ENCODE measurements around the gene TXNIP. TPM values are rescaled to one million over a fixed set of nuclear protein-coding genes. Genes with fewer than 3 reads are reported as not detected.
A peak's percentile ranks its signal among the peaks of the same experiment; 100 is the strongest.

TXNIP gene
- total RNA-seq, 1 experiment from 2014 or later: 23.2 TPM

DNA sequence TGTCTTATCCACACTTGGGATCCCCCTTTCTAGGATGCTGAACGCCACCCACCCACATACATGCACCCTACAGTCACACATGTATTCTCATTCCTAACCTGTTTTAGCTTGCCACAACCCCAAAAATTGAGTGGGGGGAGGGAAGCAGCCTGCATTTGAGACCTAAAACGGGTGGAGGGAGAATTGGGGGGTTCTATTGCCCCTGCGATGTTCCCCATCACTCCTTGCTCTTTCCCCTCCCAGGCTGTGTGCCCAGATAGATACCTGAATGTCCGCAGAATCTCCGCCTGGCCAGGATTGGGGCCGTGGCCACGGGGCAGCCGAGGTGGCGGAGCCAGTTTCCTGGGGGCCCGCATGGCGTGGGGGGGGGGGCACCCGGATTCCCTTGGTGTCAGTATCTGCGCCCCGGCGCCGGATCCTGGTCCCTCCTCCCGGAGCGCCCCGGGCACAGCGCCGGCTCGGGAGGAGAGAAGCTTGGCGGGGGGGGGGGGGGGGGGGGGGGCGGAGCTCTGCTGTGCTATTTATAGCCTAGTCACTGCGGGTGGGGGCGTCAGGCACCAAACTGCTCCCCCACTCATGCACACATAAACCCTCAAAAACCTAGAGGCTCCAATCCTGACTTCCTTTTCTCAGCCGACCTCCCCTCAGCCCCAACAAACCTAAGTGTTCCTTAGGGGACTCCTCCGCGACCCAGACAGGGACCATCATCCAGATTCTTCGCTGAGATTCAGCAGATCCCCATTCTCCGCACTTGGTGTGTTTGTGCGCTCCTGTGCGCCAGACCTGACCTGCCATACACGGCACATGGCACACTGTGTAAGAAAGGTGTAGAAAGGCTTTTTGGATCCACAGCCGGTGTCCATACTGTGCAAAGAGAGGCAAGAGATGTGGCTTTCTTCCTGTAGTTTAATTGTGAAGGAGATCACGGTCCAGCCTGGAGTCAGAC, 33.9 kb downstream of the TXNIP start:
- no peak overlapping the region for H2BK5ac ChIP-seq (ENCODE audit: insufficient read length, low read length)
- no peak overlapping the region for H3K4ac ChIP-seq (ENCODE audit: low read depth, low read length)
- no peaks in the 10 kb centered on the region; a peak in 1 of 7 replicates for H3K36me3 Mint-ChIP-seq (ENCODE audit: insufficient read depth in 1 of 3, low read depth in 3 of 3)
- WGBS (ENCODE audit: extremely low coverage, insufficient read length, low lambda C conversion rate): no CpG with 5 or more reads among the region's 36 CpGs
- H2AFZ ChIP-seq (ENCODE audit: low read length): no peak overlapping the region
- H3K4me1 Mint-ChIP-seq: peaks cover 32 to 44% of the 10 kb centered on the region in 2 experiments
- peak overlapping the region; percentile 11 for H3K9ac ChIP-seq (ENCODE audit: extremely low read depth, insufficient read length, low read length)
- H3K27ac ChIP-seq (ENCODE audit: insufficient read length, low read depth, low read length): no peak overlapping the region
- no peak overlapping the region for H2BK20ac ChIP-seq (ENCODE audit: low read depth, low read length, poor library complexity, severe bottlenecking)
- peaks cover 28% of the 10 kb centered on the region for H3K23me2 ChIP-seq (ENCODE audit: insufficient read length, low read depth, low read length, poor library complexity, severe bottlenecking)
- H3K27ac Mint-ChIP-seq: no peak overlapping the region
- peaks cover 2% of the 10 kb centered on the region; the same call in 1 of the 2 replicates for H3K4me1 ChIP-seq (ENCODE audit: insufficient read depth, low read length)
- no peak overlapping the region; the same call in 1 of the 2 replicates for H3K14ac ChIP-seq (ENCODE audit: insufficient read depth, low read length)
- H3K23ac ChIP-seq (ENCODE audit: insufficient read length, low read depth, low read length): no peak overlapping the region
- H4K8ac ChIP-seq (replicated peaks; ENCODE audit: insufficient read length, low read depth, low read length): no peak overlapping the region
- H3T11ph ChIP-seq (ENCODE audit: low read length): no peak overlapping the region
- H3K18ac ChIP-seq (ENCODE audit: insufficient read length, low read depth, low read length): no peak overlapping the region
- H4K5ac ChIP-seq (ENCODE audit: insufficient read length, low read depth, low read length): no peak overlapping the region
- peak overlapping the region; percentile 87 to 95 for H3K4me3 Mint-ChIP-seq
- H3K27me3 Mint-ChIP-seq (ENCODE audit: low read depth): peaks cover 62% of the 10 kb centered on the region
- no peaks in the 10 kb centered on the region for H3K79me1 ChIP-seq (ENCODE audit: insufficient read depth, low read depth, low read length, poor library complexity, severe bottlenecking)
- H2AK5ac ChIP-seq (ENCODE audit: insufficient read length, low read length): no peak overlapping the region
- no peak overlapping the region for H2BK15ac ChIP-seq (ENCODE audit: low read depth, low read length)
- H2BK120ac ChIP-seq (ENCODE audit: low read depth, low read length, poor library complexity, severe bottlenecking): no peak overlapping the region
- no peak overlapping the region for H4K91ac ChIP-seq (ENCODE audit: insufficient read length, low read depth, low read length)
- no peaks in the 10 kb centered on the region for H3K79me2 ChIP-seq (ENCODE audit: insufficient read depth, low read length)
- TF ChIP-seq, protein P1, sequence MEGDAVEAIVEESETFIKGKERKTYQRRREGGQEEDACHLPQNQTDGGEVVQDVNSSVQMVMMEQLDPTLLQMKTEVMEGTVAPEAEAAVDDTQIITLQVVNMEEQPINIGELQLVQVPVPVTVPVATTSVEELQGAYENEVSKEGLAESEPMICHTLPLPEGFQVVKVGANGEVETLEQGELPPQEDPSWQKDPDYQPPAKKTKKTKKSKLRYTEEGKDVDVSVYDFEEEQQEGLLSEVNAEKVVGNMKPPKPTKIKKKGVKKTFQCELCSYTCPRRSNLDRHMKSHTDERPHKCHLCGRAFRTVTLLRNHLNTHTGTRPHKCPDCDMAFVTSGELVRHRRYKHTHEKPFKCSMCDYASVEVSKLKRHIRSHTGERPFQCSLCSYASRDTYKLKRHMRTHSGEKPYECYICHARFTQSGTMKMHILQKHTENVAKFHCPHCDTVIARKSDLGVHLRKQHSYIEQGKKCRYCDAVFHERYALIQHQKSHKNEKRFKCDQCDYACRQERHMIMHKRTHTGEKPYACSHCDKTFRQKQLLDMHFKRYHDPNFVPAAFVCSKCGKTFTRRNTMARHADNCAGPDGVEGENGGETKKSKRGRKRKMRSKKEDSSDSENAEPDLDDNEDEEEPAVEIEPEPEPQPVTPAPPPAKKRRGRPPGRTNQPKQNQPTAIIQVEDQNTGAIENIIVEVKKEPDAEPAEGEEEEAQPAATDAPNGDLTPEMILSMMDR (conservative IDR thresholded peaks at IDR 0.05): no peak
- H3K9me3 ChIP-seq (ENCODE audit: control insufficient read depth, low read depth, low read length): no peaks in the 10 kb centered on the region
- H4K20me1 ChIP-seq (ENCODE audit: control insufficient read depth, insufficient read depth, insufficient read length): no peaks in the 10 kb centered on the region
- no peak for DNase-seq
- H3K9me3 Mint-ChIP-seq: peaks cover under 1 to 1% of the 10 kb centered on the region in 2 experiments; a peak in 2 of 5 replicates
- no peak overlapping the region for H2BK12ac ChIP-seq (ENCODE audit: insufficient read length, low read depth, low read length)
- H3K4me2 ChIP-seq (ENCODE audit: insufficient read depth, insufficient read length, low read length): peak overlapping the region; percentile 75
- peaks cover 37% of the 10 kb centered on the region for H3K27me3 ChIP-seq (ENCODE audit: insufficient read depth, low read length)
- no peak overlapping the region for H3K56ac ChIP-seq (ENCODE audit: insufficient read length, low read depth, low read length)

All from H9 (cell line).